Measurements from ENCODE around the gene GLT6D1.
"Not testable (repeated sequence)": the region's sequence is repeated elsewhere in the genome, so short reads cannot be mapped to it uniquely, and the experiment has no call there.

GRCh38 chr9:135636930-135637530, 2.3 kb downstream of the GLT6D1 start:
- TF ChIP-seq POLR2A, CTCF (IDR thresholded peaks at IDR 0.05): not testable (repeated sequence)
